HUDEP-2 (cell line): ENCODE results near the gene EMC10.
A peak's percentile ranks its signal among the peaks of the same experiment; 100 is the strongest.
"Not testable (repeated sequence)": the region's sequence is repeated elsewhere in the genome, so short reads cannot be mapped to it uniquely, and the experiment has no call there.

Source experiments
- DNase-seq, 76 experiments: peaks; one replicate each; lab custom pipeline; 2025; ENCODE audit not compliant: unreplicated experiment in 76 of 76; lab: John Stamatoyannopoulos, UW

EMC10 gene

DNA sequence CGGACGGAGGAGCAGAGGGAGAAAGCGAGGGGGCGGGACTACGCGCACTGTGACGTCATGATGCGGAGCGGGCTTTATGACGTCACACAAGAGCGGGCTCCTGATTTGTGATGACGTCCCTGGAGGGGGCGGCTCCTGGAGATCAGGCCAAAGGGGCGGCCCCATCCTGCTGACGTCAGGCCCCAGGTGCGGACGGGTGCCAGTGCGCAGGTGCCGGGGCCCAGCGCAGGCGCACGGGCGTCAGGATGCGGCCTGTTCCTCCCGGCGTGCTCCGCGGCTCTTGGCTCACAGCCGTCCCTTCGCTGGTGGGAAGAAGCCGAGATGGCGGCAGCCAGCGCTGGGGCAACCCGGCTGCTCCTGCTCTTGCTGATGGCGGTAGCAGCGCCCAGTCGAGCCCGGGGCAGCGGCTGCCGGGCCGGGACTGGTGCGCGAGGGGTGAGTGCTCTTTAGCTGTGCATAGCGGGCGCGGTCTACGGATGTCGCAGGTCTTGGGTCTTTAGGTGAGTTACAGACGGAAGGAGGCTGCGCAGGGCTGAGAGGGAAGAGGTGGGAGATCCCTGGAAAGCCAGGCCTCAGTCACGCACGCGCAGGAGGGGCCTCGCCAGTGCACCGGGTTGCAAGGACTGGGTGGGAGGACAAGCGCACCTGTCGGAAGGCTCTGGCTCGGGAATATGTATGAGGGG, at the start of gene EMC10, which contains the start of gene GARIN5A:
Gene EMC10, plus strand, starts transcription at position 284 of the 683 bp plus-strand sequence. Its CDS starts 38 bp downstream, at position 322.
Gene GARIN5A, minus strand, starts transcription at position 625 of the 683 bp plus-strand sequence. Its CDS starts 460 bp downstream, at position 165.
- DNase-seq = peak in 74 of 76 experiments; percentile 57 to 94 (median 86)

DNA sequence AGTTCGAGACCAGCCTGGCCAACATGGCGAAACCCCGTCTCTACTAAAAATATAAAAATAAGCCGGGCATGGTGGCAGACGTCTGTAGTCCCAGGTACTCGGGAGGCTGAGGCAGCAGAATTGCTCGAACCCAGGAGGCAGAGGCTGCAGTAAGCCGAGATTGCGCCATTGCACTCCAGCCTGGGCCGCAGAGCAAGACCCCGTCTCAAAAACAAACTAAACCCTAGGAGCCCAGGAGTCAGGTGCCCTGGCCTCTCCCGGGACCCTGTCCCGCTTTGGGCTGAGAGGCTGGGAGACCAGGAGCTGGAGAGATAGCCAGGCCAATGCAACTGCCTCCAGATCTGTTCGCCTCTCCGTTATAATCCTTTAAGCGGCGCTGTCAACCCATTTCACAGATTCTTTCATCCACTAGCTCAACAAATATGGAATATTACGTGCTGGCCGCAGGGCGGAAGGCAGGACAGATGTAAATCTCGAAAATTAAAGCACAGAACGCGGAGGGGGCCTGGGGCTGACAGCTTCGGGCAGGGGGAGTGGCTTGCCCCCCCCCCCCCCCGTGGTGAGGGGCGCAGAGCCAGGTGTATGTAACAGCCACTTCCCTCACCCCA, 48.9 kb upstream of the EMC10 start:
- DNase-seq = no peak

DNA sequence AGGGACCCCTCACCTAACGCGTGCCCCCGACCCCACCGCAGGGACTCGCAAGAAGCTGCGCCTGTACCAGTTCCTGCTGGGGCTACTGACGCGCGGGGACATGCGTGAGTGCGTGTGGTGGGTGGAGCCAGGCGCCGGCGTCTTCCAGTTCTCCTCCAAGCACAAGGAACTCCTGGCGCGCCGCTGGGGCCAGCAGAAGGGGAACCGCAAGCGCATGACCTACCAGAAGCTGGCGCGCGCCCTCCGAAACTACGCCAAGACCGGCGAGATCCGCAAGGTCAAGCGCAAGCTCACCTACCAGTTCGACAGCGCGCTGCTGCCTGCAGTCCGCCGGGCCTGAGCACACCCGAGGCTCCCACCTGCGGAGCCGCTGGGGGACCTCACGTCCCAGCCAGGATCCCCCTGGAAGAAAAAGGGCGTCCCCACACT, 48.3 kb upstream of the EMC10 start:
- peak in 17 of 76 experiments; percentile 9 to 53 (median 20) for DNase-seq

GRCh38 chr19:50428772-50429463, 47.4 kb upstream of the EMC10 start:
- no peak for DNase-seq

- no peak for DNase-seq
These were observed 45.4 kb upstream of the EMC10 start for GRCh38 chr19:50430888-50431342.

DNA sequence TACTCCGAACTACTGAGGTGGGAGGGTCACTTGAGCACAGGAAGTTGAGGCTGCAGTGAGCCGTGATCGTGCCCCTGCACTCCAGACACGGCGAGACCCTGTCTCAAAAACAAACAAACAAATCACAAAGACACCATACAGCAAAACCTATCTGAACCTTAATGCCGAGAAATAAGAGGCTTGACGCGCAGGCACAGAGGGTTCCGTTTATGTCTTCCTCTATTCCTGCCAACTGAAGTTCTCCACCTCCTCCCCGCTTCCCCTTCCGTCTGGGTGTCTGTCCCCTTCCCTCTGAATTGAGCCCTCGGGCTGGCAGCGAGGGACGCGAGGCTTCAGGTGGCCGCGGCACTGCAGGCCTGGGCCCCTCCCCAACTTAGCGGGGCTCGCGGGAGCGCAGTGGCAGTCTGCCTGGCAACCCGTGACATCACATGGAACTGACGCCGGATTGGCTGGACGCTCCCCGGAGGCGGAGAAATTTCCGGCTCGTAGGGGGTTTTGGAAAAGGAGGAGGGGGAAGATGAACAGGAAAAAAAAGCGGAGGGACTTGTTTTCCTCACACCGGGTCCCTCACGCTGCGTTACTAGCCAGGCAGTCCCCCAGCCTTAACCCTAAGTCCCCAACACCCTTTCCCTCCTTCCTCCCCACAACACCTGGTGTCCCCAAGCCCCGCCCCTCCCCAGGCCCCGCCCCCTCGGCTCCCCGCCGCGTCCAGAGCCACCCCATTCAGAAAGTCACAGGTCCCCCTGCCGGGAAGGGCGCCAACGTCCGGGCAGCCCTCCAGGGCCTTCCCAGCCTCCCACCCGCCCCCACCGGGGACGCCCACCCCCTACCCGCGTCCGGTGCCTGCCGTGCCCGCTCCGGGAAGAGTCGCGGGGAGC, 44.7 kb upstream of the EMC10 start:
- peak in 68 of 76 experiments; percentile 13 to 95 (median 73) for DNase-seq

DNA sequence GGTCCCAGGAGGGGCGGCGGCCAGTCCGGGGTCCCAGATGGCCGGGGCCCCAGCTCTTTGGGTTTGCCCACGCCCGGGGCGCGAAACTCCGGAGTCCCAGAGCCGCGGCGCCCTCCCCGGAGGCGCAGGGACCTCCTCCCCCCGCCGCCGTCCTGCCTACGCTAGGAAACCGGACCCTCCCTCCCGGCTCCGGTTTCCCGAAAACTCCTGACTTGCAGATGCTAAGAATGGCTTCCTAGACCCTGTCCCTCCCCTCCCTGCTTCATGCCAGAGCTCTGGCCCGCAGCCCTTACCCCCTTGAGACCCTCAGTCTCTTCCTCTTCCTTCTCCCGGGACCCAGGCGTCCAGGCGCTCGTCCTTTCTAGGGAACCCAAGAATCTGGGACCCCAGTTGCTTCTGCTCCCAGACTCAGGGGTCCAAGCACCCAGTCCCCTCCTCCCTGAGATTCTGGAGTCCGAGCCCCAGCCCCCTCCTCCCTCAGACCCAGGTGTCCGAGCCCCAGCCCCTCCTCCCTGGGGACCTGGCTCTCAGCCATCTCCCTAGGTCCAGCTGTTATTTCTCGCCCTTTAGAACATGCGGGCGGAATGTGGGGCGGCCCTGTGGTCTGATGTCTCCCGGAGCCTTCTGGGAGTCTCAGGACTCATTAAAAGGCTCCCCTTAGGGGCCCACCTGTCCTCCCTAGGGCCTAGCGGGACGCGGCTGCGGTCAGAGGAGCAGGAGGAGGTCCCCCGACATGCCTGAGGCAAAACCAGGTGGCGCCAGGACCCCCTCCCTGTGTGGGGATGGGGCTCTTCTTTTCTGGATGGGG, 43.9 kb upstream of the EMC10 start, which contains the start of gene MYBPC2:
Gene MYBPC2, plus strand, starts transcription at position 672 of the 808 bp plus-strand sequence. Its CDS starts 62 bp downstream, at position 734.
- DNase-seq = no peak

GRCh38 chr19:50433201-50434180, 42.8 kb upstream of the EMC10 start:
- no peak for DNase-seq

- DNase-seq = no peak
These were observed 41.8 kb upstream of the EMC10 start for GRCh38 chr19:50434525-50434924.

- no peak for DNase-seq
These were observed 41.1 kb upstream of the EMC10 start for GRCh38 chr19:50435221-50435620.

- no peak for DNase-seq
These were observed 40.7 kb upstream of the EMC10 start for GRCh38 chr19:50435627-50436026.

DNA sequence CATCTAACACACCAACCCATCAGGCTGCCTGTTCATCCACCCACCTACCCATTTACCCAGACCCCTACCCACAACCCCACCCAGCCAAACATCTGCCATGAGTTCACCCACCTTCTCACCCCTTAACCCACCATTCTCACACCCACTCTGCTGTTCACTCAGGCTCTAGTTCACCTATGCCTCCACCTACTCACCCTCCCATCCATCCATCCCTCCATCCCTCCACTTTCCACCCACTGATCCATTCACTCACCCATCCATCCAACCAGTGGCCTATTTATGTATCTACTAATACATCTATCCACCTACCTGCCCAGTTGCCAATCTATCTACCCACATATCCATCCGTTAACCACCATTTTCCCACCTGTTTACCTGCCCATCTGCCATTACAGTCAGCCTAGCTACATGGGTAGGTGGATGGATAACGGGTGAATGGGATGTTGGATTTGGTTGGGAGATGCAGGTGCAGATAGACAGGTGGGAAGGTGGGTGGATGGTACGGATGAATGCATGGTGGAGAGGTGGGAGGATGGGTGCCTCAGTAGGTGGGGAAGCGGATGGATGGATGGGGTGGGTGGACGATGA, 38.4 kb upstream of the EMC10 start:
- DNase-seq = no peak

DNA sequence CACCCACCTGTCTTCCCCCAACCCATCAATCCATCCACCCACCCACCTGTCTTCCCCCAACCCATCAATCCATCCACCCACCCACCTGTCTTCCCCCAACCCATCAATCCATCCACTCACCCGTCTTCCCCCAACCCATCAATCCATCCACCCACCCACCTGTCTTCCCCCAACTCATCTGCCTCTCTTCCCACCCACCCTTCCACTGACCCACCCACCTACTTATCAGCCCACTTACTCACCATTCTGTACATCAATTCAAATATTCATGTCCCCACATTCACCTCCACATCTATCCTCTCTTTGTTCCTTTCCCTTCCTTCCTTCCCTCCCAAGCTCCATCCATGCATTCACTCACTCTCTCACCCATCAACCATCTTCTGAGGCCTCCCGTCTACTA, 37.2 kb upstream of the EMC10 start:
- DNase-seq = not testable (repeated sequence)

DNA sequence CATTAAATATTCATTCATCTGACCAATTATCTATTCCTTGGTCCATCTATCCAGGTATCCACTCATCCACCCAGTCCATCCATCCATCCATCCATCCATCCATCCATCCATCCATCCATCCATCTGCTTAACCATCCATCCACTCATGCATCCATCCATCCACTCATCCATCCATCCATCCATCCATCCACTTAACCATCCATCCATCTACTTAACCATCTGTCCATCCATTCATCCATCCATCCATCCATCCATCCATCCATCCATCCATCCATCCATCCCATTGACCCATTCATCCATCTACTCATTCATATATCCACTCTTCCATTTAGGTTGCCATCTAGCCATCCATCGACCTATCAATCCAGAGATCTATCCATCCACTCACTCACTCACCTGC, 32.2 kb upstream of the EMC10 start:
- DNase-seq = no peak

DNA sequence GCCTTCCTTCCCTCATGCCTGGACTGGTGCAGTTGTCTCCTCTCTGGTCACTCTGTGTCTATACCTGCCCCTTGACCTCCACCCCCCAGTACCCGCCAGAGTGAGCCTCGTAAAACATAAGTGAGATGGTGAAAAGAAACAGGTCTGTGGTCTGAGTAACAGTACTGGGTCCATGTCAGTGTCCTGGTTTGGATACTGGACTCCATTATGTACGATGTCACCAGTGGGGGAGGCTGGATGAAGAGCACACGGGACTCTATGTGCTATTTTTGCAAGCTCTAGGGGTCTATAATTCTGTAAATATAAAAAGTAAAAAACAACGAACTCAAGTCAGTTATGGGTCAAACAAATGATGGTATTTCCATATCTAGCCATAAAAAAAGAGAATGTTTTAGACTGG, 29.3 kb upstream of the EMC10 start:
- DNase-seq = no peak

- DNase-seq = no peak
These were observed 28.6 kb upstream of the EMC10 start for GRCh38 chr19:50447750-50448149.

GRCh38 chr19:50449236-50449899, 26.9 kb upstream of the EMC10 start:
- DNase-seq = no peak
